HG03469 (cell line): Measurements from ENCODE around the gene TTYH3.

ENCODE experiments used
- ATAC-seq: cut with Tn5 transposase; IDR thresholded peaks from one replicate; pipeline ENCODE4 v1.9.1; 2021; ENCODE audit warnings: mild to moderate bottlenecking, moderate library complexity, moderate number of reproducible peaks; ENCODE audit not compliant: unreplicated experiment

Gene TTYH3

GRCh38 chr7:2614631-2615330, 17.0 kb upstream of the TTYH3 start:
- no peak for ATAC-seq

- no peak for ATAC-seq
Observed at GRCh38 chr7:2616387-2617324, 15.1 kb upstream of the TTYH3 start.

- ATAC-seq = no peak
Observed at GRCh38 chr7:2617325-2617905, 14.4 kb upstream of the TTYH3 start.

- ATAC-seq = no peak
Observed at GRCh38 chr7:2619116-2619515, 12.7 kb upstream of the TTYH3 start.

- ATAC-seq = no peak
Observed at GRCh38 chr7:2621061-2621828, 10.5 kb upstream of the TTYH3 start.

- no peak for ATAC-seq
Observed at GRCh38 chr7:2621948-2622640, 9.7 kb upstream of the TTYH3 start.

- ATAC-seq = no peak
Observed at GRCh38 chr7:2622869-2623697, 8.7 kb upstream of the TTYH3 start.

GRCh38 chr7:2623698-2624014, 8.1 kb upstream of the TTYH3 start:
- no peak for ATAC-seq

GRCh38 chr7:2624293-2624886, 7.4 kb upstream of the TTYH3 start:
- no peak for ATAC-seq

- no peak for ATAC-seq
Observed at GRCh38 chr7:2626498-2627117, 5.2 kb upstream of the TTYH3 start.

- ATAC-seq = no peak
Observed at GRCh38 chr7:2627258-2628129, 4.3 kb upstream of the TTYH3 start.

GRCh38 chr7:2628130-2628482, 3.7 kb upstream of the TTYH3 start:
- ATAC-seq = no peak

- ATAC-seq = no peak
Observed at GRCh38 chr7:2628891-2629290, 2.9 kb upstream of the TTYH3 start.

- ATAC-seq = no peak
Observed at GRCh38 chr7:2629746-2630681, 1.8 kb upstream of the TTYH3 start.

- ATAC-seq = no peak
Observed at GRCh38 chr7:2632733-2633537, 1.1 kb downstream of the TTYH3 start.
